Keratinocyte (primary cell): ENCODE measurements around the gene GJC3. TPM values are rescaled to one million over a fixed set of nuclear protein-coding genes. Genes with fewer than 3 reads are reported as not detected.
"Not testable (repeated sequence)": the region's sequence is repeated elsewhere in the genome, so short reads cannot be mapped to it uniquely, and the experiment has no call there.

Experiments
- DNase-seq: peaks from one replicate; pipeline ENCODE4 v3.0.0-alpha.2; 2011; ENCODE audit warnings: low read depth, missing footprints, low spot score
- FAIRE-seq: peaks from 2 replicates; lab custom pipeline; 2011; peaks lifted over from hg19 to GRCh38; lab: Jason Lieb, UNC
- H2AFZ ChIP-seq: 2 replicates; pipeline ENCODE4 v1.6.0; 2012; ENCODE audit warnings: low read length, control low read depth, inconsistent platforms; ENCODE audit not compliant: control insufficient read depth
- H3K27ac ChIP-seq: 2 replicates; pipeline ENCODE4 v1.5.1; 2011; ENCODE audit warnings: low read length; ENCODE audit not compliant: control insufficient read depth, insufficient read depth
- H3K27me3 ChIP-seq: 3 replicates; pipeline ENCODE4 v1.6.0; 2011; ENCODE audit warnings: low read length; ENCODE audit not compliant: control insufficient read depth, insufficient read depth; ENCODE audit errors: extremely low read depth
- H3K36me3 ChIP-seq, 2 experiments: 2 replicates in 1 of 2; 3 replicates in 1 of 2; pipeline ENCODE4 v1.5.1; 2011; ENCODE audit warnings: low read length in 2 of 2, mild to moderate bottlenecking in 1 of 2; ENCODE audit not compliant: control insufficient read depth in 2 of 2, insufficient read depth in 2 of 2; ENCODE audit errors: extremely low read depth in 1 of 2
- H3K4me1 ChIP-seq: 3 replicates; pipeline ENCODE4 v1.5.1; 2011; ENCODE audit warnings: low read length; ENCODE audit not compliant: control insufficient read depth, insufficient read depth; ENCODE audit errors: extremely low read depth
- H3K4me2 ChIP-seq: 3 replicates; pipeline ENCODE4 v1.6.0; 2011; ENCODE audit warnings: low read depth, low read length; ENCODE audit not compliant: control insufficient read depth, insufficient read depth; ENCODE audit errors: extremely low read depth
- H3K4me3 ChIP-seq, 3 experiments: fragments of 200-600 bp in 1 of 3; sonication (generic) in 1 of 3; 2 replicates in 2 of 3; 3 replicates in 1 of 3; pipeline ENCODE4 v1.5.1; 2011 to 2016; ENCODE audit warnings: low read length in 3 of 3, mild to moderate bottlenecking in 3 of 3, control low read depth in 2 of 3, inconsistent platforms in 1 of 3, low read depth in 1 of 3, mixed read lengths in 1 of 3, mixed run types in 1 of 3, moderate library complexity in 1 of 3; ENCODE audit not compliant: control insufficient read depth in 2 of 3, insufficient read depth in 2 of 3; ENCODE audit errors: extremely low read depth in 1 of 3
- H3K79me2 ChIP-seq: 2 replicates; pipeline ENCODE4 v1.6.0; 2012; ENCODE audit warnings: low read length; ENCODE audit not compliant: control insufficient read depth, insufficient read depth
- H3K9ac ChIP-seq: 3 replicates; pipeline ENCODE4 v1.6.0; 2011; ENCODE audit warnings: low read length; ENCODE audit not compliant: control insufficient read depth, insufficient read depth; ENCODE audit errors: extremely low read depth
- H3K9me1 ChIP-seq: 3 replicates; pipeline ENCODE4 v1.6.0; 2011; ENCODE audit warnings: low read length; ENCODE audit not compliant: control insufficient read depth, insufficient read depth; ENCODE audit errors: extremely low read depth
- H3K9me3 ChIP-seq: 2 replicates; pipeline ENCODE4 v1.5.1; 2012; ENCODE audit warnings: low read depth, low read length; ENCODE audit not compliant: control insufficient read depth
- H4K20me1 ChIP-seq: 3 replicates; pipeline ENCODE4 v1.6.0; 2011; ENCODE audit warnings: low read length; ENCODE audit not compliant: control insufficient read depth, insufficient read depth; ENCODE audit errors: extremely low read depth
- EZH2 ChIP-seq: IDR thresholded peaks from one replicate; pipeline ENCODE4 v1.6.1; 2012; ENCODE audit warnings: inconsistent platforms, mild to moderate bottlenecking, low read length, moderate library complexity
- dilution Hi-C: fragments of 300-500 bp; cut with MboI; formaldehyde crosslinking; loops from one replicate; pipeline ENCODE4 v1.7.0; 2020; ENCODE audit warnings: low sequenced_read_pairs; ENCODE audit not compliant: extremely low pct_ligation_motif_present
- polyA plus RNA-seq, 5 experiments: library from polyadenylated mRNA; depleted of rRNA in 3 of 5; stranded (reverse) in 3 of 5; stranded (forward) in 1 of 5; unstranded in 1 of 5; fragments of >200 nt; gene quantifications; 1 replicate in 1 of 5; 2 replicates in 3 of 5; 3 replicates in 1 of 5; pipeline versions ENCODE4 v1.2.1 to v1.2.3, GENCODE V29; 2011 to 2012; ENCODE audit warnings: missing spikeins in 2 of 5, low read depth in 1 of 5, low replicate concordance in 1 of 5
- TF ChIP-seq, protein P1 (sequence below), 3 experiments: IDR thresholded peaks in 1 of 3; conservative IDR thresholded peaks in 1 of 3; optimal IDR thresholded peaks in 1 of 3; 2 replicates in 2 of 3; 3 replicates in 1 of 3; pipeline versions ENCODE3 to v1.5.1; 2011; ENCODE audit warnings: low read length in 3 of 3, mild to moderate bottlenecking in 3 of 3, moderate library complexity in 2 of 3, control low read depth in 1 of 3, inconsistent platforms in 1 of 3; ENCODE audit not compliant: insufficient read depth in 2 of 3; ENCODE audit errors: extremely low read depth in 1 of 3

Gene GJC3
- polyA plus RNA-seq, 1 donor (not counting 4 experiments of a cell fraction or from before 2014, with no cell fraction given): not detected

DNA sequence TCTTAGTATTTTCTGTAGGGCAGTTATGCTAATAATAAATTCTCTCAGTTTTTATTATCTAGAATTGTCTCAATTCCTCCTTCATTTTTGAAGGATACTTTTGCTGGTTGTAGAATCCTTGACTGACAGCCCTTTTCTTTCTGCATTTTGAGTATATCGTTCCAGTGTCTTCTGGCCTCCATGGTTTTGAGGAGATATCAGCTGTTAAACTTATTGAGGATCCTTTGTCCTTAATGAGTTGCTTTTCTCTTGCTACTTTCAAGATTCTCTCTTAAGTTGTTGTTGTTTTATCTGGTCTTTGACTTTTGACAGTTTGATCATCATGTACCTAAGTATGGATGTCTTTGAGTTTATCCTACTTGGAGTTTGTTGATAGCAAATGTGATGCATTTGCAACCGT is 8.9 kb upstream of the GJC3 start:
- Histone ChIP-seq H3K36me3 (no peaks in the 10 kb centered on the region), H3K79me2 (no peaks in the 10 kb centered on the region), H3K9ac (no peak overlapping the region), H3K4me2 (no peak overlapping the region), H3K9me3 (no peaks in the 10 kb centered on the region), H3K9me1 (no peaks in the 10 kb centered on the region), H3K27ac (no peak overlapping the region), H4K20me1 (no peaks in the 10 kb centered on the region), H2AFZ (no peak overlapping the region), H3K27me3 (no peaks in the 10 kb centered on the region), H3K4me1 (no peaks in the 10 kb centered on the region), H3K4me3 (no peak overlapping the region)
- no peak for DNase-seq
- no peak for FAIRE-seq
- TF ChIP-seq, protein P1, sequence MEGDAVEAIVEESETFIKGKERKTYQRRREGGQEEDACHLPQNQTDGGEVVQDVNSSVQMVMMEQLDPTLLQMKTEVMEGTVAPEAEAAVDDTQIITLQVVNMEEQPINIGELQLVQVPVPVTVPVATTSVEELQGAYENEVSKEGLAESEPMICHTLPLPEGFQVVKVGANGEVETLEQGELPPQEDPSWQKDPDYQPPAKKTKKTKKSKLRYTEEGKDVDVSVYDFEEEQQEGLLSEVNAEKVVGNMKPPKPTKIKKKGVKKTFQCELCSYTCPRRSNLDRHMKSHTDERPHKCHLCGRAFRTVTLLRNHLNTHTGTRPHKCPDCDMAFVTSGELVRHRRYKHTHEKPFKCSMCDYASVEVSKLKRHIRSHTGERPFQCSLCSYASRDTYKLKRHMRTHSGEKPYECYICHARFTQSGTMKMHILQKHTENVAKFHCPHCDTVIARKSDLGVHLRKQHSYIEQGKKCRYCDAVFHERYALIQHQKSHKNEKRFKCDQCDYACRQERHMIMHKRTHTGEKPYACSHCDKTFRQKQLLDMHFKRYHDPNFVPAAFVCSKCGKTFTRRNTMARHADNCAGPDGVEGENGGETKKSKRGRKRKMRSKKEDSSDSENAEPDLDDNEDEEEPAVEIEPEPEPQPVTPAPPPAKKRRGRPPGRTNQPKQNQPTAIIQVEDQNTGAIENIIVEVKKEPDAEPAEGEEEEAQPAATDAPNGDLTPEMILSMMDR (optimal IDR thresholded peaks at IDR 0.05 in 1 of 3, IDR thresholded peaks at IDR 0.05 in 1 of 3, conservative IDR thresholded peaks at IDR 0.05 in 1 of 3; ENCODE audit: extremely low read depth in 1 of 3, insufficient read depth in 2 of 3, low read length in 3 of 3): no peak
- TF ChIP-seq EZH2: no peak
- dilution Hi-C loops: no loop called here

DNA sequence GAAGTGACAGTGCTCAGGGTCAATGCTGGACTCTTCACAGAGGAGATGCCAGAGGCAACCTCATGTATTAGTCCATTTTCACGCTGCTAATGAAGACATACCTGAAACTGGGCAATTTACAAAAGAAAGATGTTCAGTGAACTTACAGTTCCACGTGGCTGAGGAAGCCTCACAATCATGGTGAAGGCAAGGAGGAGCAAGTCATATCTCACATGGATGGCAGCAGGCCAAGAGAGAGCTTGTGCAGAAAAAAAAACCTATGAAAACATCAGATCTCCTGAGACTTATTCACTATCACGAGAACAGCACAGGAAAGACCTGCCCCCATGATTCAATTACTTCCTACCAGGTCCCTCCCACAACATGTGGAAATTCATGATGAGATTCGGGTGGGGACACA is 5.6 kb upstream of the GJC3 start:
- H3K9me1 ChIP-seq, dilution Hi-C loops, H3K27me3 ChIP-seq, DNase-seq, H3K4me2 ChIP-seq, H3K27ac ChIP-seq, H4K20me1 ChIP-seq, FAIRE-seq, H3K9ac ChIP-seq, H3K79me2 ChIP-seq, H2AFZ ChIP-seq, H3K9me3 ChIP-seq, H3K36me3 ChIP-seq, H3K4me1 ChIP-seq, H3K4me3 ChIP-seq: not testable (repeated sequence)

- H2AFZ ChIP-seq: no peak overlapping the region
- H3K36me3 ChIP-seq: no peaks in the 10 kb centered on the region
- no peaks in the 10 kb centered on the region for H4K20me1 ChIP-seq
- no peak for DNase-seq
- peaks cover 4% of the 10 kb centered on the region for H3K27me3 ChIP-seq
- no peak overlapping the region for H3K27ac ChIP-seq
- no peak overlapping the region for H3K4me3 ChIP-seq
- no peaks in the 10 kb centered on the region for H3K79me2 ChIP-seq
- H3K9me1 ChIP-seq: no peaks in the 10 kb centered on the region
- no peak for FAIRE-seq
- no peaks in the 10 kb centered on the region for H3K9me3 ChIP-seq
- peaks cover 10% of the 10 kb centered on the region for H3K4me1 ChIP-seq
- no peak overlapping the region for H3K4me2 ChIP-seq
- dilution Hi-C loops: no loop called here
- H3K9ac ChIP-seq: no peak overlapping the region
- TF ChIP-seq EZH2: no peak
- TF ChIP-seq, protein P1 (optimal IDR thresholded peaks at IDR 0.05 in 1 of 3, IDR thresholded peaks at IDR 0.05 in 1 of 3, conservative IDR thresholded peaks at IDR 0.05 in 1 of 3; ENCODE audit: extremely low read depth in 1 of 3, insufficient read depth in 2 of 3, low read length in 3 of 3): no peak
These were observed 956 bp upstream of the GJC3 start for GRCh38 chr7:99930376-99930775.
